Prostate gland (tissue), 2 donors: ENCODE results near the gene TMEM208.

Source experiments
- POLR2A ChIP-seq: fragments of 450-650 bp; IDR thresholded peaks from one replicate; pipeline ENCODE4 v1.6.1; 2016; ENCODE audit warnings: antibody characterized with exemption, mild to moderate bottlenecking
- TF ChIP-seq, protein P1 (sequence below), 4 experiments: fragments of 200-600 bp in 2 of 4; fragments of 450-650 bp in 2 of 4; sonication (generic) in 2 of 4; IDR thresholded peaks; 1 replicate in 3 of 4; 2 replicates in 1 of 4; pipeline ENCODE4 v1.5.1; 2016 to 2019; ENCODE audit warnings: antibody characterized with exemption in 4 of 4, mild to moderate bottlenecking in 2 of 4, moderate library complexity in 2 of 4

GRCh38 chr16:67257486-67258160 is 30.7 kb downstream of the TMEM208 start:
- TF ChIP-seq, protein P1, sequence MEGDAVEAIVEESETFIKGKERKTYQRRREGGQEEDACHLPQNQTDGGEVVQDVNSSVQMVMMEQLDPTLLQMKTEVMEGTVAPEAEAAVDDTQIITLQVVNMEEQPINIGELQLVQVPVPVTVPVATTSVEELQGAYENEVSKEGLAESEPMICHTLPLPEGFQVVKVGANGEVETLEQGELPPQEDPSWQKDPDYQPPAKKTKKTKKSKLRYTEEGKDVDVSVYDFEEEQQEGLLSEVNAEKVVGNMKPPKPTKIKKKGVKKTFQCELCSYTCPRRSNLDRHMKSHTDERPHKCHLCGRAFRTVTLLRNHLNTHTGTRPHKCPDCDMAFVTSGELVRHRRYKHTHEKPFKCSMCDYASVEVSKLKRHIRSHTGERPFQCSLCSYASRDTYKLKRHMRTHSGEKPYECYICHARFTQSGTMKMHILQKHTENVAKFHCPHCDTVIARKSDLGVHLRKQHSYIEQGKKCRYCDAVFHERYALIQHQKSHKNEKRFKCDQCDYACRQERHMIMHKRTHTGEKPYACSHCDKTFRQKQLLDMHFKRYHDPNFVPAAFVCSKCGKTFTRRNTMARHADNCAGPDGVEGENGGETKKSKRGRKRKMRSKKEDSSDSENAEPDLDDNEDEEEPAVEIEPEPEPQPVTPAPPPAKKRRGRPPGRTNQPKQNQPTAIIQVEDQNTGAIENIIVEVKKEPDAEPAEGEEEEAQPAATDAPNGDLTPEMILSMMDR (IDR thresholded peaks at IDR 0.05), result no peak
- no peak for TF ChIP-seq POLR2A
